HG03103 (cell line): ENCODE results near the gene HOXA3.

Experiments used
- ATAC-seq: cut with Tn5 transposase; IDR thresholded peaks from one replicate; pipeline ENCODE4 v1.9.1; 2021; ENCODE audit warnings: low read depth; ENCODE audit not compliant: unreplicated experiment

HOXA3 gene

DNA sequence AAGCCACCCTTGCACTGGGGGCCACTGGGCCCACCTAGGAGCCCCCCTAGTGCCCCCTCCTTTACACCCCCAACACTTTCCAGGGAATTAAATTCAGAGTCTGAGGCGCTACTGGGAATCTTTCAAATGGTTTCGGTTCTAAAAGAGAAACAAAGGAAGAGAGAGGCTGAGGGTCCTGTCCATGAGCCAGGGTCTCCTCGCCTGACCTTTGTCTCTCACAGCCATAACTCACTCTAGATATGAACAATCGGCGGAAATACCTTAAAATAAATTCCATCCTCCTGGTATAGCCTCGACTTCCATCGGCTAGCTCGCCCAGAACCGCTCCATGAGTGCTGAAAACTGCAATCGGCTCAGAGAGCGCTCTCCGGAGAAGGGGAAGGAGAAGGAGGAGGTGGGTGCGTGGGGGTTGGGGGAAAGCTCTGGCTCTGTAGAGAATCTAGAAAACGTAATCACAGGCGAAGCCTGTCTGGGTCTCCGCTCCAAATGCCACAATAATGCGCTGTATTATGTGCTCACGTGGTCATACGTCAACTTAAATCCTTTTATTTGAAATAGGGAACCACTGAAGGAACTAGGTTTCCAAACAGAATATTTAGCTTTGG, 34.4 kb downstream of the HOXA3 start:
- no peak for ATAC-seq

- ATAC-seq = no peak
These were observed 35.2 kb downstream of the HOXA3 start for GRCh38 chr7:27116962-27117886.

DNA sequence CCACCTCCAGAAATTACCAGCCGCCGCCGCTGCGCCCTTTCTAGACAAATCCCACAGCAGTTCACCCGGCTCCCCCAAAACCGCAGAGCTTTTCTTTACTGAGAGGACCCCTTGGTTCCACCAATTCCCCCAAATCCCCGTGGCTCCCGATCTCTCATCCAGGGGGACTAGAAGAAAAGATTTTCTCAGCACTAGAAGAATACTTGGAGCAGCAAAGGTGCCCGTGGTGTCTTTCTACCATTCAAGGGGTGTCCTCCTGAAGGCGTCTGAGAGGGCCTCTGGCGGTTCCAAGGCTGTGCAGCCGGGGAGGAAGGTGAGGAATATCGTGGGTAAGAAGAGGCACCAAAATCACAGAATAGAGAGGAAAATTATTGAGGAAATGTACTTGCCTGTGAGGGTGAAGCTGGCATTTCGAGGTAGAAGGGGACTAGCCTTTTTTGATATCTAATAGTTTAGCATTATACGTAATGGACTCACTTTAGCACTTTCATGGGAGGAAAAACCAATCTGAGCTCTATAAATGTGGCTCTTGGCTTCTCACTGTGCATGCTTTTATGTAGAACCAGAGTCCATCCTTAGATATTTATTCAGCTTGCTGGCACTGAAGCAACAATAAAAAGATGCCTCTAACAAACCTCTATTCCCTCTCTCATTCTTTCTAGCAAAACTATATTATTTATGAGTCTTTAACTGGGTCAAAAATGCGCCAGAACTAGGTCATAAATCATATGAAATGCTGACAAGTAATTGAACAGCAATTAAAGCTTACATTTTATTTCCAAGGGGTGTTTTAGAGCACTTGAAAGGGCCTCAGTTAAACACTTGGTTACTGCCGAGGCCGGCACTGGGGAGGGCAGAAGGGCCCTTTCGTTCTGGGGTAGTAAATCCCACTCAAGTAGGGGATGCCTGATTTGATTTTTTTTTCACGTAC, 36.1 kb downstream of the HOXA3 start:
- no peak for ATAC-seq

DNA sequence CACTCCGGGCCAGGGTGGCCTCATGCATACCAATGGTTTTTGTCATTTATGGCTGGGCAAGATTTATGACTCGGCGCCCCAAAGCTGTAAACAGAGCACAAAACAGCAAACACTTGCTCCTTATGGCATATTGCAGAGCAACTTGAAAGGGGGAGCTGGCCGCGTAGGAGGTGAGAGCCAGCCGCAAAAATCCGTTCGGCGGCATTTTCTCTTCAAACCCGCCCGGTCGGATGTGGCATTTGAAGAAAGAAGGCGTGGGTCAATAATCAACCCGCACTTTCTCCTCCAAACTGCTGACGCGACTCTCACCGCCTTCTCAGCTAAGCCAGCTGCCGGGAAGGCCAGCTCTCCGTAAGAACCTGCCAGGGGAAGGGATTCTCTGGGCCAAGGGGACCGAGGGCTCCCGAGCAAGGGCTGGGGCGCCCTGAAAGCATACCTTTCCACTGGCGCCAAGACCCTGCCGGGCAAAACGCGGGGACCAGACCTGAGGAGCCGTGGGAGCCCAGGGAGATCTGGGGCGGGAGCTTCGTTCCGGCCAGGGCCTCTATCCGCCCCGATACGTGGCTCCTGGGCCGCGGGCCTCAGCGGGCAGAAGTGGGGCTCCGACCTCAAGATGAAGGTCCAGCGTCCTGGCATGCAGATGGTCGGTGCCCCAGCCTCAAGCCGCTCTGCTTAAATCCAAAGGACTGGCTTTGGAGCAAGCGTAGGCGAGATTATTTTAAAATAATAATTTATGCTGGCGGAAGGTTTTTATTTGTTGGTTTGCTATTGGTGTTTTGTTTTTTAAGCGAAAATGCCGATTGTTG, 37.0 kb downstream of the HOXA3 start:
- no peak for ATAC-seq

DNA sequence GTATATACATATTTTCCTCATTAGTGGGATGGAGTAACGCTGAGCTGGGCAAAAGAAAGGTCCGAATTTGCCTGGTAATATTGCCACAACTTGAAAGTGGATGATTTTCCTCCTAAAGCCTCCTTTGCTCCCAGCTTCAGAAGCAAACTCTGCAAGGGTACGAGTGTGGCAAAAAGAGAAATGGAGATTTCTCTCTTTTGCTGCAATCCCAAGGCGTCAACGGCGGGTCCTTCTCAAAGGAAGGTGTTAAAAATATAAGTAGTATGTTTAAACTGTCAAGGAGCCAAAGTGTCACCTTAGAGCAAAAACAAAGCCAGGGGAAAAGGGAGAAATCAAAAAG, 37.5 kb downstream of the HOXA3 start:
- ATAC-seq = no peak

DNA sequence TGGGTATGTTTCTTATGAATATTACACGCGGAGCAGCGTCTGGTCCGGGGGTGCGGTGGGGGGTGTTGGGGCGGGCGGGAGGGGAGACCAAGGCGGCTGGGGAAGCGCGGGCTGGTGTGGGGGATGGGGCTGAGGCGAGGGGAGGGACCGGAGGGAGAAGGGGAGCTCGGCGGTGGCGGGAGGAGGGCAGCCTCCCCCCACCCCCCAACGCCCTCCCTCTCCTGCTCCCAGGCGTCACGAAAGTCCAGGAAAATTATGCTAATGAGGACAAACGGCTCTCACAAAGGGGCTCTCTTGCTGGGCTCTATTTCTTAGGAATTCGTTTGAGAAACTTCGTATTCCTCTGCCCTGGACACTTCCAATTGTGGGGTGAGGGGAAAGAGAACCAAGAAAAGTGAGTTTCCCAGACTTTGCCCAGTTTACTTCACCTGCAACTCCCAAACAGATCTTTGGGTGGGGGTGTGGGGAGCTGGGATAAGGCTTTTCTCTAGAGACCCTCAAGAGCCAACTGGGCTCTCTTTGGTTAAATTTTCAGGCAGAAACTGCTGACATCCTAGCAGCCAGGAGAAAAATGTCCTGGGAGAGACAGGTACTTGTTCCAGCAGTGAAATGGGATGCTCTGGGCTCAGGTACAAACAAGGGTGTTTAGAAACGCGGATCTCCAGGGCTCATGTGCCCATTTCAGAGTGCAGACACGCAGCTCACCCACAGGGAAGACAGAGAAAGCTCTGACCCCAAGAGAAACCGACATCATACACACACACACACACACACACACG, 38.2 kb downstream of the HOXA3 start:
- ATAC-seq = no peak

DNA sequence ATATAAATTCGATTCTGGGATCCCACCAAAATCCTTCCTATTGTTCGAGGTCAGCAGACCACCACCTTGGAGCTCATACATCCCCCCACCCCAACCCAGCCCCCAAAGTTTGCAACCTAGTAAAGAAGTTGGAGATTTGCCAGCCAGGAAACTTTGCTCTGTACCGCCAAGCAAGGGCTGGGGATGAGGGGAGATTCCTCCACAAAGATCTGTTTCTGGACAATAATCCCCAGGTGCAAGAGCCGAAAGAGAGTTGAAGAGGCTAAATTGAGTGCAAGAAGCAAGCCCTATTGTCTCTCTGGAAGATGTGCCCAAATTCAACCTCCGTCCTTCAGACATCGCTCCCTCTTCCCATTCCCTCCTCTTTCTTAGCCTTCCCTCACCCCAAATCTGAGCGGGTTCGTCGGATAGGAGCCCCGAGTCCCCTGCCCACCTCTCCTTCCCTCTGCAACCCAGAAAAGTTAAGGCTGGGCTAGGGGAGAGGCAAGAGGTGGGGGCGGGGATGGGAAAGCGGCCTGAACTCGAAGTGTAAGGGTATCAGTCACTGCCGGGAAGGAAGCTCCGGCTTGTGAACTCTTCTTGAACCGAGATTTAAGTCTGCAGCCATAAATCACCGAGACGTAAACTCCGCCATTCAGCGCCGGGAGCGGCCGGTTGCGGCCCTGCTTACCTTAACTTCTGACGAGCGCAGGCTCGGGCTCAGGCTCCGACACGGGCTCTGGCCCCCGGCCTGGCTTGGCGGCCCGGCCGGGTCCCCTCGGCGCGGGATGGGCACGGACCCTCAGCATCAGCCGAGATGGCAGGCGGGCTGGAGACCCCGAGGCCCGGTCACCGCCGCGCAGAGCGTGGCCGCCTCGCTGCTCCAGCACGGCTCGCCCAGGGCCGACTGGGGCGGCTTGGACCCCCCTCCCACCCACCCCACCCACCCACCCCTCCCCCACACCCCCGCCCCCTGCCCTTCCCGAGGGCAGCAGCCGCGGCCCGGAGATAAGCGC, 39.1 kb downstream of the HOXA3 start:
- no peak for ATAC-seq

DNA sequence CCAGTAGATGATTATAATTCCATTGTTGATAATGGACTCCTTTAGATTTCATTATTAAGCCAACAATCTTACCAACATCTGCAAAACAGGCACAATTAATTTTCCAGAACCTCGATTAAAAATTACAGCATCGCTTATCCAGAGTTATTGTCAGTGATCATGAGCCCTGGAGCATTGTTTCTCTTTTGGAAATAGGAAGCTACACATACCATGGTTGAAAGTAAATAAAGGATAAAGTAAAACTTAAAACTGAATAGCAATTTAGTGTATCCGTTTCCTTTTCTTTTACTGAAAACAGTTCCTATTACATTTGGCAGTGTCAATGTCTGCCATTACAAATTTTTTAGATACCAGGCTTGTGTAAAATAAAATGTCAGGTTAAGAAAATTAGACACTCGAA, 40.0 kb downstream of the HOXA3 start:
- no peak for ATAC-seq

GRCh38 chr7:27111751-27112277, 40.6 kb downstream of the HOXA3 start:
- no peak for ATAC-seq

DNA sequence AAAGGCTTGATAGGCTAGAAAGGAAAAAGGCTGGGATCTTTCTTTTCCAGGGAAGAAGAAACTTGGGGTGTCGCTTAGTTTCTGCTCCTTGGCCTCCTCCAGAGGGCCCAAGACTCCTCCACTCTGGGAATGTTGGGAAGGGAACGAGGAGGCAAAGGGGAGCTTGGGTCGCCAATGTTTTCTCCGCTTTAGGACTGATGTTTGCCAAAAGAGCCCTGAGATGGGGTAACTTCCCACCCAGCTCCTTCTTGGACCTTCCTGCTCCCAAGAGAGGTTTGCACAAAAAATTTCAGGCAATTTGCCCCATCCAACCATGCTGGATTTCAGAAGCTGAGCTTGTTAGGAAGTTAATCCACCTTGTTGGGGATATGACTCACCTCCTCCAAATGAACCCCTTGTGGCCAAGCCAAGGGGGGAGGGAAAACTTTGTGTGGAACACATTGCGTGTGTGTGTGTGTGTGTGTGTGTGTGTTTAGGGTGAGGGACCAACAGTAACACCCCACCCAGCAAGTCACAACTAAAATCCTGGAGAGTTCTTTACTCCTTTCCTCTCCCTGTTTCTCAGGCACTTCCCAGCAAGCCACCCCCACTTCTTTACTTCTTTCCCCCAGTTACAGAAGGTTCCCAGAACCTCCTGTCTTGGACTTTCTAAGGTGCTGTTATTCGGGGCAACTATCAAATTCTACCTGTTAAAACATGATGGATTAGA, 41.2 kb downstream of the HOXA3 start:
- no peak for ATAC-seq

DNA sequence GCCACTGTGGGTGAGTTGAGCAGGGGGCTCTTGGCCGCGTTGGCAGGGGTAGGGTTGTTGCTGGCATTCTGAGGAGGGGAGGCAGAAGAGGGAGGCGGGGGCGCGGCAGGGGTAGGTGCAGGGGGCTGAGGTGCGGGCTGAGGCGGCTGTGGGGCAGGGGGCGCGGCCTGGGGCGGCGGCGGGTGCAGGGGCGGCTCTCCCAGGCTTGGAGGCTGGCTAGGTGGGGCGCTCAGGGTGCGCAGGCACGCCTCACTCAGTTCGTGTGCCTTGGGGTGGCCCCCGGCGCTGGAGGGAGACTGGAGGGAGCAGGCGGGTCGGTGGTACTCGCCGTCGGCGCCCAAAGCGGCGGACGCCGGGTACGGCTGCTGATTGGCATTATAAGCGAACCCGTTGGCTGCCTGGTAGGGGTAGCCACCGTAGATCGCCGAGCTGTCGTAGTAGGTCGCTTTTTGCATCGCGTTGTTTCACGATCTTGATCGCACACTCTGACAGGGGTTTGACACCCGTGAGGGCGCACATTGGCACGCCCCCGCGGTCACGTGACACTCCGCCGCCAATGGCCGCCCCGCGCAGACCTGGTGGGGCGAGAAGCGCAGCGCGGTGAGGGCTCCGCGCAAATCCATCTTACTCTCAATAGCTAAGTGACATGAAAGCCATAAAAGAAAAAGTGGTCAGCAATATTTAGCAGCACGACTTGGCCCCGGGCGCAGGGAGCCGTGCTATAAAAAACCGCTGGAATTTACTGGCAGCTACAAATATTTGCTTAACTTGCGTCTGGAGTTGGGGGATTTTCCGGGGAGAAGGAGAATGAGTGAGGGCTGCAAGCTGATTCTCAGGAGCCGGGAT, 42.0 kb downstream of the HOXA3 start:
- ATAC-seq = no peak

DNA sequence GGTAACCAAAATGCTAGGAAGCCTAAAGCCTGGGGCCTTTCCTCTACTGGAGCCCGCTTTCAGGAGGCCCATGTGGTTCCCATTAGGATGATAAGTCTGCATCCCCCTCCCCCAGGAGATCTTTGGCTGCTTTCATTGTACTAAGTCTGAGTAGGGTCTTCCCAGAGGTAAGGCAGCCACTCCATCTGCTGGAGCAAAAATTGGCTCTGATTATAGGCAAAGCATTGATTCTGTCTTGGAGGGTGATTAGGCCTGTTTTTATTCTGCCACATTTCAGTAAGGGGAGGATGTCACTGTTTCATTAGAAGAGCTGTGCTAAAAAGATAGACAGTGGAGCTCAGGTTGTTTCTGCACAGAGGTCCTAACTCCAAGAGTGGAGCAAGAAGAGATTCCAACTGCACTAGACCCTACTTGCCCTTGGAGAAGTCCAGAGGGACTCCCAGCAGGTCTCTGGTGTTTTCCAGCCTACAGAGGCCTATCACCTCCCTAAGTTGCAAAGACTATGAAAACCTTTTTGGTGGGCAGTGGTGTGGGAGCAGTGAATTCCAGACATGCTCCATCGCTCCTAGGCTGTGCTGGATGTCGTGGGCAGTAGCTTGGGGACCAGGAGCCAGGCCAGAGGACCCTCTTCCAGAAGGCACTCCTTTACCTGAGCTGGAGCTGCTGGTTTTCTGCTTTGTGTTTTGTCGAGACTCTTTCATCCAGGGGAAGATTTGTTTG, 42.8 kb downstream of the HOXA3 start:
- ATAC-seq = no peak

GRCh38 chr7:27108390-27109127, 43.8 kb downstream of the HOXA3 start:
- ATAC-seq = no peak

DNA sequence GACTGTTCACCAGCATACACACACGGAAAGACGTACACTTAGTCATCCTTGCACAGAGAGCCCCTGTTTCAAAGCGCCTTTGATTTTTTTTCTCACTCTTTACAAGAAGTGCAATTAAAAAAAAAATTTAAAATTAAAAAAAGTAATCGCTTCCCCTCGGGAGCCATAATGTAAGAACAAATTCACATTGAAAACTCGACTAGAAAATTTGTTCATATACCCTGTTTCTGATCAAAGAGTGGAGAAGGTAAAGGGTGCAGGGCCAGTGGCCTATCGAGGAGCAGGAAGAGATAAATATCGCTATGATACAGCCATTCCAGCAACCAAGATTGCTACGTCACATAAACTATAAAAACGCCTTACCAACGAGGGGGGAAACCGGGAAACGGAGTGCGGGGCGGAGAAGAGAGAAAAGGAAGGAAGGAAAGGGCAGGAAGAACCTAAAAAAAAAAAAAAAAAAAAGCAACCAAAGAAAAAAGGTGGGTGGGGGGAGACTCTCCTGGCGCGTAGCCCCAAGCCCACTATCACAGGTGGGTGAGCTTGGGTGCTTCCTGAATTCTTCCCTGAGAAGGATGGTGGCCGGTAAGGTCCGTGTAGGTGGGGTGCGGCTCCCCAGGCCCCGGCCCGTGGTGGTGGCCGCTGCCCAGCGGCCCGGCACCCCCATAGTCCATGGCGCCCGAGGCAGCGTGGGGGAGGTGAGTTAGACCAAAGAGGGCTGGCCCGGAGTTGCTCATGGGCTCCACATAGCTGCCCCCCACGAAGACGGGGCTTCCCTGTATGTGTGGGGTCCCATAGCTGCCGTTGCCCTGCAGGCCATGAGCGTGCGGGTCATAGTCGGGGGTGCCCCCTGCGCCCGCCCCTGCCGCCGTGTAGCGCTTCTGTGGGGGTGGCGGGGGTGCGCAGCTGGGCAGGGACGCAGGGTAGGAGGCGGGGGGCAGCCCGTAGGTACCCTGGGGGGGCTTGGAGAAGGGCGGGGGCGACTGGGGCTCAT, 44.7 kb downstream of the HOXA3 start:
- no peak for ATAC-seq
